ENCODE data around the gene TRIP12. TPM values are rescaled to one million over a fixed set of nuclear protein-coding genes. Genes with fewer than 3 reads are reported as not detected.

The TRIP12 gene
- total RNA-seq, 2 experiments from 2014 or later: 208 to 212 TPM

- intact Hi-C loops (cut with micrococcal nuclease): no loop called here
- CTCF ChIA-PET: no interaction called here
- ATAC-seq: no peak
- H3K27me3 Mint-ChIP-seq: no peaks in the 10 kb centered on the region
- TF ChIP-seq, protein P1, sequence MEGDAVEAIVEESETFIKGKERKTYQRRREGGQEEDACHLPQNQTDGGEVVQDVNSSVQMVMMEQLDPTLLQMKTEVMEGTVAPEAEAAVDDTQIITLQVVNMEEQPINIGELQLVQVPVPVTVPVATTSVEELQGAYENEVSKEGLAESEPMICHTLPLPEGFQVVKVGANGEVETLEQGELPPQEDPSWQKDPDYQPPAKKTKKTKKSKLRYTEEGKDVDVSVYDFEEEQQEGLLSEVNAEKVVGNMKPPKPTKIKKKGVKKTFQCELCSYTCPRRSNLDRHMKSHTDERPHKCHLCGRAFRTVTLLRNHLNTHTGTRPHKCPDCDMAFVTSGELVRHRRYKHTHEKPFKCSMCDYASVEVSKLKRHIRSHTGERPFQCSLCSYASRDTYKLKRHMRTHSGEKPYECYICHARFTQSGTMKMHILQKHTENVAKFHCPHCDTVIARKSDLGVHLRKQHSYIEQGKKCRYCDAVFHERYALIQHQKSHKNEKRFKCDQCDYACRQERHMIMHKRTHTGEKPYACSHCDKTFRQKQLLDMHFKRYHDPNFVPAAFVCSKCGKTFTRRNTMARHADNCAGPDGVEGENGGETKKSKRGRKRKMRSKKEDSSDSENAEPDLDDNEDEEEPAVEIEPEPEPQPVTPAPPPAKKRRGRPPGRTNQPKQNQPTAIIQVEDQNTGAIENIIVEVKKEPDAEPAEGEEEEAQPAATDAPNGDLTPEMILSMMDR (IDR thresholded peaks at IDR 0.05): no peak
- no peaks in the 10 kb centered on the region for H3K36me3 Mint-ChIP-seq (ENCODE audit: low read depth)
- no peaks in the 10 kb centered on the region for H3K4me1 Mint-ChIP-seq (ENCODE audit: low read depth)
- POLR2A ChIA-PET: no interaction called here
- no peak overlapping the region for H3K27ac Mint-ChIP-seq
- H3K9me3 Mint-ChIP-seq: no peaks in the 10 kb centered on the region
- no peak for DNase-seq
- no peak overlapping the region for H3K4me3 Mint-ChIP-seq
Observed at GRCh38 chr2:229956491-229956890, 34.7 kb upstream of the TRIP12 start.

GRCh38 chr2:229955663-229956062, 33.9 kb upstream of the TRIP12 start:
- ChIA-PET POLR2A (no interaction called here), CTCF (no interaction called here)
- intact Hi-C loops (cut with micrococcal nuclease): no loop called here
- H3K4me3 Mint-ChIP-seq: no peak overlapping the region
- TF ChIP-seq, protein P1 (IDR thresholded peaks at IDR 0.05): no peak
- ATAC-seq (no peak), DNase-seq (no peak)
- no peaks in the 10 kb centered on the region for H3K27me3 Mint-ChIP-seq
- H3K27ac Mint-ChIP-seq: no peak overlapping the region
- no peaks in the 10 kb centered on the region for H3K4me1 Mint-ChIP-seq (ENCODE audit: low read depth)
- no peaks in the 10 kb centered on the region for H3K36me3 Mint-ChIP-seq (ENCODE audit: low read depth)
- no peaks in the 10 kb centered on the region for H3K9me3 Mint-ChIP-seq

- no peak for DNase-seq
- POLR2A ChIA-PET: no interaction called here
- Mint-ChIP-seq H3K9me3 (no peaks in the 10 kb centered on the region), H3K27me3 (no peaks in the 10 kb centered on the region), H3K36me3 (ENCODE audit: low read depth) (no peaks in the 10 kb centered on the region), H3K27ac (no peak overlapping the region), H3K4me1 (ENCODE audit: low read depth) (peaks cover 4% of the 10 kb centered on the region), H3K4me3 (no peak overlapping the region)
- CTCF ChIA-PET: no interaction called here
- intact Hi-C loops (cut with micrococcal nuclease): no loop called here
- ATAC-seq: no peak
- TF ChIP-seq, protein P1 (IDR thresholded peaks at IDR 0.05): no peak
Observed at GRCh38 chr2:229952256-229952835, 30.5 kb upstream of the TRIP12 start.

- DNase-seq (no peak), ATAC-seq (no peak)
- Mint-ChIP-seq H3K4me3 (no peak overlapping the region), H3K4me1 (ENCODE audit: low read depth) (peaks cover 8% of the 10 kb centered on the region), H3K9me3 (no peaks in the 10 kb centered on the region), H3K27me3 (no peaks in the 10 kb centered on the region), H3K36me3 (ENCODE audit: low read depth) (no peaks in the 10 kb centered on the region), H3K27ac (no peak overlapping the region)
- CTCF ChIA-PET: interaction anchor here (1.0 to 1.7 kb wide), 2 partner anchors 119 to 167 kb away, joined by 3 to 5 read pairs; no protein-coding TSS in a partner anchor
- POLR2A ChIA-PET: no interaction called here
- intact Hi-C loops (cut with micrococcal nuclease): no loop called here
- TF ChIP-seq, protein P1 (IDR thresholded peaks at IDR 0.05): no peak
Observed at GRCh38 chr2:229947544-229947943, 25.7 kb upstream of the TRIP12 start.

DNA sequence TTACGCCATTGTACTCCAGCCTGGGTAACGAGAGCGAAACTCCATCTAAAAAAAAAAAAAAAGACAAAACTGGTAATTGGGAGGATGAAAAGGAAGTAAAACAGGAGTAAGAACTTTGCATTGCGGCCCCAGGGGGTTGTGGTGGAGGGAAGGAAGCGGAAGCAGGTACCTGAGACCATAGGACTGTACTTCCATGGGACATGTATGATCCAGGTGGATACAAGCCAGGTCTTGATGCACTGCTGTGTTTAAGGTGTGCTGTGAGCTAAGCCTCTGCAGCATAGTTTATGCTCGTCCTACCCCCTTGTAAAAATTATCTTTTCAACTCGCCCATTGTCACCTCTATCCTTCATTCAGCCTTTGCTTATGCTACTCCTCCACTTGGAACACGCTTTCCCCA, 24.2 kb upstream of the TRIP12 start:
- TF ChIP-seq, protein P1 (IDR thresholded peaks at IDR 0.05): no peak
- ATAC-seq: no peak
- H3K4me3 Mint-ChIP-seq: no peak overlapping the region
- POLR2A ChIA-PET: no interaction called here
- H3K4me1 Mint-ChIP-seq (ENCODE audit: low read depth): peaks cover 8% of the 10 kb centered on the region
- DNase-seq: no peak
- no peaks in the 10 kb centered on the region for H3K36me3 Mint-ChIP-seq (ENCODE audit: low read depth)
- H3K27me3 Mint-ChIP-seq: no peaks in the 10 kb centered on the region
- no peaks in the 10 kb centered on the region for H3K9me3 Mint-ChIP-seq
- intact Hi-C loops (cut with micrococcal nuclease): no loop called here
- CTCF ChIA-PET: no interaction called here
- H3K27ac Mint-ChIP-seq: no peak overlapping the region

All from activated CD8-positive, alpha-beta T cell treated with anti-CD3 and anti-CD28 coated beads for 36 hours (primary cell).